GM11168 (cell line): ENCODE data around the gene WFDC5.
"Not testable (repeated sequence)": the region's sequence is repeated elsewhere in the genome, so short reads cannot be mapped to it uniquely, and the experiment has no call there.

Source experiments
- in situ Hi-C: fragments of 300-500 bp; cut with MboI; formaldehyde crosslinking; loops from one replicate; pipeline ENCODE4 v1.12.0; 2022; ENCODE audit warnings: low sequenced_read_pairs; ENCODE audit not compliant: unreplicated experiment

WFDC5 gene

DNA sequence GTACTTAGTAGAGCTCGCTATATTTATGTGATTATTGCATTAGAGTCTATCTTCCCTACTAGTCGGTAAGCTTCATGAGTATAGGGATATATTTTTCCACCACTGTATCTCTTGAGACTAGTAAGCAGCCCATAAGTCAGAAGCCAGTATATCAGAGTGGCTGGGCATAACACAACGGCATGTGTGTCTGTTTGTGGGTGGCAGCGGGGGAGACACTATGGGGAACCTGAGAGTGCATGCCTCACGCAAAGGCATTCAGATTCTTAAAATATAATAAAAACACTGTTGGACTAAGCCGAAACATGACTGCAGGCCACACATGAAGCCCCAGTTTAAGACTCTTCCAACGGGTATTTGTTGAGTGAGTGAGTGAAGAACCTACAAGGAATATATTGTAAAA is 22.1 kb downstream of the WFDC5 start:
- in situ Hi-C loops, result loop anchor here (5.0 kb wide), 1 partner anchor 51 kb away; no protein-coding TSS in a partner anchor

DNA sequence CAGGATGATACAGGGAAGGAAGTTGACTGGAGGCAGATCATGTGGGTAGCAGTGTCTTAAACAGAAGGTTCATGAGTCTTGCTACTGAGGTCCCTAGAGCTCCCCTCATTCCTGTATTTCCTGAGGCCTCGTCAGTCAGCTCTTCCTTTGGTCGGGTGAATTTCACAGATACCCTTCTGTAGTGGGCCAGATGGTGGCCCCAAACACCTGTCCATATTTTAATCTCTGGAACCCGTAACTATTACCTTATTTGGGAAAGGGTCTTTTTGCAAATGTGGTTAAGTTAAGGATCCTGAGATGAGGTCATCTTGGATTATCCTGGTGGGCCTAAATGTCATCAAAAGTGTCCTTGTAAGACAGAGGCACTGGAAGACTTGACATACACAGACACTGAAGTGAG is 23.6 kb downstream of the WFDC5 start:
- in situ Hi-C loops, result loop anchor here (5.0 kb wide), 1 partner anchor 49 kb away; no protein-coding TSS in a partner anchor

DNA sequence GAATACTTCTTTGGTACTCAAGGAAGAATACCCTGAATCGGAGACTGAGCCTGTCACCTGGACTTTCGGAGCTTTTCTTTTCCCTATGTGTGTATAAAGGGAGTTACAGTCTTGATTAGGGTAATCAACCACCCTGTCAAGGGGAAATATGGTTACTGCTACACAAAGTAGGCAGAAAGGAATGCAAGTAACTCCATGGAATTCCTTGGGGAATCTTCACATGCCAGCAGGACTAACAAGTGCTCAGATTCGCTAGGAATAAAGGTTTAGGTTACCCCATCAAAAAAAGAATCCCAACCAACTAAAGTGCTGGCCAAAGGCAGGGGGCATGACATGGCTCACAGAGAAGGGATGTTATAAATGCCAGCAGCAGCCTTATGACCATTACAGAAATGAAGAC is 24.5 kb downstream of the WFDC5 start:
- in situ Hi-C loops, result loop anchor here (5.0 kb wide), 1 partner anchor 48 kb away; no protein-coding TSS in a partner anchor

DNA sequence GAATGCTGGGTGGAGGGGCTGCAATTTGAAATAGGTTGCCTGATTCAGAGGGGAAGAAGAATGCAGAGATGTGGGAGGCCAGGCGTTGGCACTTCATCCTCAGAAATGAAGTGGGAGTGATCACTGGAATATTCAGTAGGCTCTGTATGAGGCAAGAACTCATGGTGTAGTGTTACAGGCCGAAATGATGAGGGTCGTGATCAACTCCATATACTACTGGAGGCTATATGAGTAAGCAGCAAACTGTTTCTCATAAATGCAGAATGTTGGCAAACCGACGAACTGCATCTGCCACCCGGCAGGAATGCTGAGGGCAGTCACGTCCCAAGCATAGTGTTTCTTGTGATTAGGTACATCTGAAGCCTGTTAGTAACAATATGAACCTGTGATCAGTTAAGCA is 26.7 kb downstream of the WFDC5 start:
- in situ Hi-C loops, result no loop called here

DNA sequence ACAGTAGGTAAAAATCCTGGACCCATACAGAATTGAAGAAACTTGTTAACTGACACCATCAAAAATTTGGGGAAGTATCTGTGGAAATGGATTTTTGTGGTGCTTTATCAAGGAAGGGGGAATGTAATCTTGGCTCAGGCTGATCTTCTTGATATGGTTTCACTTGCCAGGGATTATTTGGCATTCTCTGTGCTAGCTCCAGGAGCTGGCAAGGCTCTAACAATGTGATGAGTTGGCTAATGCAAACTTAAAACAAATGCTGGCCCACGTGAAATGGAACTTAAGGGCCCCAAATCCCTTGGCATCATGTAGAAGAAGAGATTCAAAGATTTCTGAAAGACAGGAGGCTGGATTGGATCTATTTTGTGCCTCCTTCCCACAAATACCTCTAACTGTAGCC is 27.2 kb downstream of the WFDC5 start:
- in situ Hi-C loops, result no loop called here

DNA sequence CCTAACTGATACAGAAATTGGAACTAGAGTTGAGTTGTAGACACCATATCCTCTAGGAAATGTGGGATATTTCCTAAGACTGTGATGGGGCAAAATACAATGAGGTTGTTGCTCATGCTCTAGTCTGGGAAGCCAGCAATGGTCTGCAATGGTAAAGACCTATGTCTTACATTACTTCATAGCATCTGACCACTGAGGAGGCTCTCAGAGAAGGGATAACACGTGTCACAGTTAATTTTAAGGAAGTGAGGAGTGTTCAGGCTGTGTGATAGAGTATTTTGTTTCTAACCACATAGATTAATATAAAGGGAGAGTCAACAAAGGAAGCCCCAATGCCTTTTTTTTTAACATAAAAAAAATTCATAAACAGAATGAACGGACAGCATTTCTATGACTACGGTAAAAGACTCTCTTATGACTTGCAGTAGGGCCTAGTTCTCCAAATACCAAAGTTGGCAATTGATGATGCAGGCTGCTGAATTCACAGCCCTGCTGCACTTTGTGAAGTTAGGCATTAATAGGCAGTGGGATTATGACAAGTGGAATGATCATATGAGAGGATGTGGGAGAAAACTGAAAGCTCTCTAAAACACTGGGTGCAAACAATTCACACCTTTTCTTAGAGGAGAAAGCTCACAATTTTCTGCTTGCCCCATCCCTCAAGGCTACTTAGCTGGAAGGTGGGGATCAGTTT is 27.7 kb downstream of the WFDC5 start:
- in situ Hi-C loops, result no loop called here

DNA sequence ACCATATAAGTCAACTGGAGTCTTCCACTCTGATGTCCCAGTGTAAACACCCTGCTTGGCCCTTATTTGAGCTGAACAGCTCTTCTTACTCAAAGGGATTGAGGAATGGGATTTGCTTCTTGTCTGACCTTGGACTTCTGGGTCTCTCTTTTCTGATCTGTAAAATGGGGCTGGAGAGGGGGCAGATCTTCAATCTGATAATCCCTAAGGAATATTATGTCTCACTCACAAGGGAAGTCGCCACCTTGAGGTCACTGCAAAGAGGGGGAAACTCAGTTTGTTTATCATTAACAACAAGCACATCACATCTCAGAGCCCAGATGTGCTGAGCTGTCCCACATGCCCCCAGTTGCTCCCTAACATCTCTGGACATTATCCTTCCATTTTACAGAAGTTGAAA is 29.1 kb downstream of the WFDC5 start:
- in situ Hi-C loops, result no loop called here

DNA sequence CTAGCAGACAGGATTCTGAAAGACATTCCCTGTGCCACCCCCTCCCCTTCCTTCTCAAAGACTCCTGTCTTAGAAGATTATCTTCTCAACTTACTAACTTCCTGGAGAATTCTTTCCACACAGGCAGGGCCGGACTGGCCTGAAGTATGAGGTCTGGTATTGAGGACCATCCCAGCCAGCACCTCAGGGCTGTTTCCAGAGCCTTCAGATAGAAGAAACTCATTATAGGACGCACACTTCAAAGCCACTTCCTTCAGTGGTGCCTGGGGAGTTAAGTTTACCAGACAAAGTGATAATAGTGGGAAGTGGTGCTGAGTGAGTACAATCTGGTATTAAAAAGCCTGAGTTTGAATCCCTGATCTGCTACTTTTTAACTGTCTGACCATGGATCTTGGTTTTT is 29.7 kb downstream of the WFDC5 start:
- in situ Hi-C loops, result no loop called here

DNA sequence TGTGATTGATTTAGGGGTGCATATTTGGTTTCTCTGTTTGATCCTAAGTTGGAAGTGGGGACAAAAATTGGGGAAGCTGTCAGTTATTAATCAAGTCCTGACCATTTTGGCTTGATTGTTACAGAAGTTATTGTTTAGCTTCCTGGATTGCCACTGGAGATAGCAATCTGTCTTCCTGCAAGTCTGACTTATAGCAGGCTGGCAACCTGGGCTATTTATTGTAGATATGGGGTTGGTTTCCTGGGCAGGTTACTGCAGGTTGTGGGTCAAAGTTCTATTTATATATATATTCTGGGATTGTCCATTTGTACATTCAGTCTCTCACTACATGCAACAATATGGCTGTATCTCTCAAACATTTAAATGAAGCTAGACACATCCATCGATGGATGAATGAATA is 31.8 kb downstream of the WFDC5 start:
- in situ Hi-C loops, result no loop called here

DNA sequence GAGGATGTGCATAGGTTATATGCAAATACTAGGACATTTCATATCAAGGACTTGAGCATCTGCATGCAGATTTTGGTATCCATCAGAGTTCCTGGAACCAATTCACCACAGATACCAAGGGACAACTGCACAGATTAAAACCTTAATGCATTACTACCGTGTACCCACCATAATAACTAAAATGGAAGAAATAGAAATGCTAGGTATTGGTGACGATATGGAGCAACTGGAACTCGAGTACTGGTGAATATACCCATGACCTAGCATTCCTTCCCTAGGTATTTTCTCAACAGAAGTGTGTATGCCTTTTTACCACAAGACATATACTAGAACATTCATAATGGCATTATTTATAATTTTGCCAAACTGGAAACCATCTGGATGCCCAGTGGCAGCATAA is 32.5 kb downstream of the WFDC5 start:
- in situ Hi-C loops, result no loop called here

DNA sequence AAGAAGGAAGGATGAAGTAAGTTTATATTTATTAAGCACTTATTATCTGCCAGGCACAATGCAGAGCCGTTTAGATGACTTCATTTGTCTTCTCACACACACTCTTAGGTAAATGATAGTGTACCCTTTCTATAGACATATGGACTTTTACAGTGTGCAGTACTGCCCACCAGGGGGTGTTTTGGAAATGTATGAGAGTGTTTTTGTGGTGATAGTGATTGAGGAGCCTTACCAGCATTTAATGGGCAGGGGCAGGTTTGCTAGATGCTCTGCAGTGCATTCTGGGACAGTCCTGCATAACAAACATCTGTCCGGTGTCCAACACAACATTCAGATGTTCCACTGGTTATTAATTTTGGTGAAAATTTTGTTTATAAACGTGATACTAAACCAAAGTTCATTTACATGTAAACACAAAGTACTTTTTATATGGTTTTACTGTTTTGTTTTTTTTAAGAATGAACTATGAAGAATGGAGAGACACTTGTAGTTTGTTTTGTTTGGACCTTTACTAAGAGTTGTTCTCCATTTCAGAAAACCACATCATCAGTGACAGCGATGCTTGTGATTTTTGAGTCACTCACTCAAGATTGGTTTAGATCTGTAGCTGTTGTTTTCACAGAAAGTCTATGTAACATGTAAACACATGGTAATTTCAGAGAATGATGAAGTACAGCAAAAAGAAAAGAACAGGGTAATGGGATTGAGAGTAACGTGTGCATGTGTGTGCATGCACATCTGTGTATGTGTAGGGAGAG is 33.9 kb downstream of the WFDC5 start:
- in situ Hi-C loops, result no loop called here

DNA sequence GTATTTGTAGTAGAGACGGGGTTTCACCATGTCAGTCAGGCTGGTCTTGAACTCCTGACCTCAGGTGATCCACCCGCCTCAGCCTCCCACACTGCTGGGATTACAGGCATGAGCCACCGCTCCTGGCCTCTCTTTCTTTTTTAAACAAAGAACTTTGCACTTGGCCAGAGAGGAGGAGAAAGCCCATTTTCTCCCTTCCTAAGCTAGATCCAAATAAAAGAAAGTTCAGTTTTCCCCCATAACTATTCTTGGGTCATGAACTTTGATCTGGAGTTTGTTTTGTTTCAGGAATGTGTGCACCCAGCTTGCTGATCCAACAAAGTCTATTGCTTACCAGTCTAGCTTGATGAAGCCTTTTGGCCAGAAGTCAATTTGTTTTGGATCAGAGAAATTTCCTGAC is 37.4 kb downstream of the WFDC5 start:
- in situ Hi-C loops, result no loop called here

DNA sequence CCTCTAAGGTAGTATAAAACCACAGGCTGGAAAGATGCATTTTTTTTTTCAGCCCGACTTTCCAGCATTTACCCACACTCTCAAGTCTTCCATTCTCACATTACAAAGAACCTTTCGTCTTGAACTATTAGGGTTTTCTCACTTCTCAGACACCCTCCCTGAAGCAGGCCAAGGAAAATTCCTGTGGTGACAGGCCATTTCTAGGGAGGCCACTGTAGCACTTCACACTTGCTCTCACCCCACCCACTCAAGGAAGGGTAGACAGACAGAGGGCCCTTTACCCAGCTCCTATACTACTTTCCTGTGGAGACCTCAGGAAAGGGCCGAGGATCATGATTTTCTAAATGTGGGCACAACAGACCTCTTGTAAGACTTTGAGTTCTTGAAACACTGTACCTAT is 41.8 kb downstream of the WFDC5 start:
- in situ Hi-C loops, result no loop called here

DNA sequence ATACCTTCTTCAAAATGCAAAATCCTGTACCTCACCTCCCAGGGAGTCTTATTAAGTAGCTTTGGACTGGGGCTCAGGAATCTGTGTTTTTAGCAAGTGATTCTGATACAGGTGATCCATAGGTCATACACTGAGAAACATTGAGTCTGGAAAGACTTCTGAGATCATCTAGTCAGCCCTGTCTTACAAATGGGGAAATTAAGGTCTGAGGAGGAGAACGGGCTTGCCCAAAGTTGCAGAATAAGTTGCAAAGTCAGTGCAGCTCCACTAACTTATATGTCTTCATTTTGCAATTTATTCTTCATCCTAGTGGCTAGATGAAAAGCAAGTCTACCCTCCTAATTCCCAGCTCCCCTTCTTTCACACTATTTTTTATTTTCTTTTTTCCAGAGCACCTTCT is 42.9 kb downstream of the WFDC5 start:
- in situ Hi-C loops, result no loop called here

DNA sequence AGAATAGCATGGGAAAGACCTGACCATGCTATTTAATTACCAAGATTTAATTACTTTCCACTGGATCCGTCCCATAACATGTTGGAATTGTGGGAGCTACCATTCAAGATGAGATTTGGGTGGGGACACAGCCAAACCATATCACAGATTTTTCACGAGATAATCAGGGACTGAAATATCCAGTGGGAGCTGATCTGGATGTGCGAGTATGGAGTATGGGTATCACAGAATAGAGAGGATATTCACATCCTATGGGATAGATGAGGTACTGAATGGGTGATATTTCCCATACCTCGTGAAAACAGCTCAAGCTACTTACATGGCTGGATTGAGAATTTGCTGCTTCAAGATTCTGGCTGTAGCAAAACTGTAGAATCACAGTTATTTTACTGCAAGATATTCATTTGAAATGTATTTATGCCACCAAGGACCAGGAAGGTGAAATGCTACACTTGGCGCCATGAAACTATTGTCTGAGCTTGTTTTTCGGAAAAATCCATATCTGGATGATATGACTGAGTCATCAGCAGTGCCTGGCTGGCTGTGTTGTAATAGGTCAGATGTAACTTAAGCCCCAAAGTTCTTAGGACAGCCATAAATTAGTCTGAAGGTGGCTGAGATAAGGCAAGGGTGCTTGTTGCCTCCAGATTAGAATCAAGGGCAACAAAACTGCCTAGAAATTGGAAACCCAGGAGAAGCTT is 43.9 kb downstream of the WFDC5 start:
- in situ Hi-C loops, result no loop called here

DNA sequence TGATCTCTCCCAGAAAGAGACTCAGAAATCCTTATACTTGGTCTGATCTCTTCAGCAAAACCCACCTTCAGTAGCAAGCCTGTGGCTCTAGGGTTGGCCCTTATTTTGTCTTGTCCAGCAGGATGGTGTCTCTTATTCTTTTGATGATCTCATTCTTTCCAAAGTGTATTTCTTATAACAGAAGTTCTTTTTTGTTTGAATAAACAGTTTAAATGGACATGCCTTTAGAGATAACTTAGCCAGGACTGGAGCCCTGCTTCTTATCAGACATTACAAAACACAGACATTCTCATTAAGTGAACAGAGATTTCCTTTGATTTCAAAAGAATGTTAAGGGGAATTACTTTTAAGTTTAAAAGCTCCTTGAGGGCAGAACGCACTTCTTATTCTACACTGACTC is 45.7 kb downstream of the WFDC5 start:
- in situ Hi-C loops, result no loop called here

DNA sequence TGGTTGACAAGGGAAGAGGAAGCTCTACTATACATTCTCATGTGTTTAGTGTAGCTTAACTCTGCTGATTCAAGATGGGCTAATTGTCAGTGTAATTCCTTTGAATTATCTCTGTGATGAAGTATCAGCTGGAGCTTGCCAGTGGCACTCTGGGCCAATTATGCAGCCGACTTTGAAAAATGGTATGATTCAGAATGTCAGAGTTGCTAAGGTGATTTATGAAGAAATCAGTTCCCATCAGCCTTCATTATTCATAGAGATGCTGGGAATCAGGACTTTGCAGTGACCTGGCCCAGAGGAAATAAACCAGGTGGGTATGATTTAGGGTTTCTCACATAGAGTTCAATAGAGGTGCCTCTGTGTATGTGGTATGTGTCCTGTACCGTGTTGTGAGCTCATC is 47.4 kb downstream of the WFDC5 start:
- in situ Hi-C loops, result no loop called here

DNA sequence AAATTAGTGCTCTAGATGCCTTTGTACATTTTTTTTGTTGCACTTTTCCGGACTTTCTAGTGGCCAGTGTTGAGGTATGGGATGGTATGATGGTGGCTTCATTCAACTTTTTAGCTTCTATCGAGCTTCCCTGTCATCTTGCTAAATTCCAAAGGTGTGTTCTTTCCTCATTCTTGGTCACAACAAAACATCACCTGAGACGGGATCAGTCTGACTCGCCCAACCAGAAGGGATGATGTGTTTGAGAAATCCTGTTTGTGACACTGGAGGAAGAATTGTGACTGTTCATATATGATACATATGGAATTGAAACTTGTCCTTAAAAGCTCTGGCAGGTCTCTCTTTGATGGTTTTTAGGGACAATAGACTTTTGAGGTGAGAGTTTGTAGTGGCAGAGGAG is 47.9 kb downstream of the WFDC5 start:
- in situ Hi-C loops, result no loop called here

DNA sequence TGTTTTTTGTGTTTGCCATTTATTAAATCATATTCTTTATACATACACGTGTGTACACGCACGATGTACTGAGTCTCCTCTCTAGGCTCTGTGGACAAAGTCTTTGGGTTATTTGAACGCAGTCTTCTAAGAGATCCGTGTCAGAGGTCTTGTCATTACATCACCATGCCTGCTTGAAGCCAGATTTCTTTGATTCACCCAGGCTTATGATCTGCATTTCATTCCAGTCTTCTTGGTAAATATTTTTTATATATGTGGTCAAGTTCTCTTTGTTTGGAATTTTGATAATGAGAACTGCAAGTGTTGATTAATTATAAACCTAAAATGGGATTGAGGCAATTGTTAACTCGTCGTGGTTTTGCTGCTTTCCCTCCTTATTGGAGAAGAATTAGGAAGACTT is 48.6 kb downstream of the WFDC5 start:
- in situ Hi-C loops, result no loop called here

DNA sequence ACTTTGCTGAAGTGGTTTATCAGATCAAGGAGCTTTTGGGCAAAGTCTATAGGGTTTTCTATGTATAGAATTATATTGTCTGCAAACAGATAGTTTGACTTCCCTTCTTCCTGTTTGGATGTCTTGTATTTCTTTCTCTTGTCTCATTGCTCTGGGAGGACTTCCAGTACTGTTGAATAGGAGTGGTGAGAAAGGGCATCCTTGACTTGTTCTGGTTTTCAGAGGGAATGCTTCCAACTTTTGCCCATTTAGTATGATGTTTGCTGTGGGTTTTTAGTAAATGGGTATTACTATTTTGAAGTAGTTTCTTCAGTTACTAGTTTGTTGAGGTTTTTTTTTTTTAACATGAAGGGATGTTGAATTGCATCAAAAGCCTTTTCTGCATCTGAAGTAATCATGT is 50.2 kb downstream of the WFDC5 start:
- in situ Hi-C loops, result no loop called here

DNA sequence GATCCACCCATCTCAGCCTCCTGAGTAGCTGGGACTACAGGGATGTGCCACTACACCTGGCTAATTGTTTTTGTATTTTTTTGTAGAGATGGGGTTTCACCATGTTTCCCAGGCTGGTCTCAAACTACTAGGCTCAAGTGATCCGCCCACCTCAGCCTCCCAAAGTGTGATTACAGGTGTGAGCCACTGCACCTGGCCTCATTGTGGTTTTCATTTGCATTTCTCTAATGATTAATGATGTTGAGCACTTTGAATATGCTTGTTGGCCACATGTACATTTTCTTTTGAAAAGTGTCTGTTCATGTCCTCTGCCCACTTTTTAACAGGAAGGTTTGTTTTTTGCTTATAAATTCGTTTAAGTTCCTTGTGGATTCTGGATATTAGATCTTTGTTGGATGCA is 51.9 kb downstream of the WFDC5 start:
- in situ Hi-C loops, result not testable (repeated sequence)
